Neural progenitor cell (in vitro differentiated cells): Measurements from ENCODE around the gene COL23A1. TPM values are rescaled to one million over a fixed set of nuclear protein-coding genes. Genes with fewer than 3 reads are reported as not detected.

Experiments used
- DNase-seq: peaks from one replicate; pipeline ENCODE4 v3.0.0-alpha.2; 2016; ENCODE audit warnings: low spot score
- H2AFZ ChIP-seq: fragments of 200-600 bp; sonication (generic); replicated peaks from 2 replicates; pipeline ENCODE4 v1.6.1; 2016; ENCODE audit warnings: antibody characterized with exemption
- H3F3A ChIP-seq: fragments of 200-600 bp; sonication (generic); 2 replicates; pipeline ENCODE4 v1.6.1; 2016; ENCODE audit warnings: antibody characterized with exemption, low read depth
- H3K27ac ChIP-seq: fragments of 200-600 bp; sonication (generic); 2 replicates; pipeline ENCODE4 v1.5.1; 2016; ENCODE audit warnings: mild to moderate bottlenecking
- H3K27me3 ChIP-seq: fragments of 200-600 bp; sonication (generic); 2 replicates; pipeline ENCODE4 v1.6.1; 2016; ENCODE audit warnings: mild to moderate bottlenecking, moderate library complexity
- H3K36me3 ChIP-seq: fragments of 200-600 bp; sonication (generic); 2 replicates; pipeline ENCODE4 v1.5.1; 2016
- H3K4me1 ChIP-seq: fragments of 200-600 bp; sonication (generic); 2 replicates; pipeline ENCODE4 v1.6.1; 2016; ENCODE audit warnings: mixed run types
- H3K4me2 ChIP-seq: fragments of 200-600 bp; sonication (generic); 2 replicates; pipeline ENCODE4 v1.6.1; 2016
- H3K4me3 ChIP-seq: fragments of 200-600 bp; sonication (generic); 2 replicates; pipeline ENCODE4 v1.5.1; 2016
- H3K79me2 ChIP-seq: fragments of 200-600 bp; sonication (generic); 2 replicates; pipeline ENCODE4 v1.6.1; 2016; ENCODE audit warnings: low read depth
- H3K9ac ChIP-seq: fragments of 200-600 bp; sonication (generic); 2 replicates; pipeline ENCODE4 v1.6.1; 2016
- H3K9me3 ChIP-seq: fragments of 200-600 bp; sonication (generic); 2 replicates; pipeline ENCODE4 v1.5.1; 2016; ENCODE audit warnings: low read depth
- H4K20me1 ChIP-seq: fragments of 200-600 bp; sonication (generic); 2 replicates; pipeline ENCODE4 v1.6.1; 2016; ENCODE audit warnings: low read depth
- H3K27ac Mint-ChIP-seq: 3 replicates; pipeline ENCODE4 v1.8.0; 2021; ENCODE audit warnings: mixed read lengths
- H3K27me3 Mint-ChIP-seq: 2 replicates; pipeline ENCODE4 v1.8.0; 2022; ENCODE audit warnings: low read depth, mild to moderate bottlenecking, inconsistent platforms, moderate library complexity, mixed read lengths; ENCODE audit not compliant: insufficient read depth
- H3K36me3 Mint-ChIP-seq: 3 replicates; pipeline ENCODE4 v1.8.0; 2021; ENCODE audit warnings: mixed read lengths
- H3K4me1 Mint-ChIP-seq: 3 replicates; pipeline ENCODE4 v1.8.0; 2021; ENCODE audit warnings: mixed read lengths
- H3K4me3 Mint-ChIP-seq: 3 replicates; pipeline ENCODE4 v1.8.0; 2021; ENCODE audit warnings: mild to moderate bottlenecking, moderate library complexity, mixed read lengths
- H3K9me3 Mint-ChIP-seq: 3 replicates; pipeline ENCODE4 v1.8.0; 2020; ENCODE audit warnings: mixed read lengths
- EZH2 ChIP-seq: fragments of 200-600 bp; sonication (generic); IDR thresholded peaks from 2 replicates; pipeline ENCODE4 v1.6.1; 2017; ENCODE audit warnings: antibody characterized with exemption, mild to moderate bottlenecking, moderate library complexity
- EZH2phosphoT487 ChIP-seq: fragments of 200-600 bp; sonication (generic); IDR thresholded peaks from 2 replicates; pipeline ENCODE4 v1.6.1; 2017; ENCODE audit warnings: antibody characterized with exemption
- total RNA-seq: library from RNA; depleted of rRNA; stranded (reverse); fragments of >200 nt; gene quantifications from 2 replicates; pipeline ENCODE4 v1.2.3, GENCODE V29; 2015; ENCODE audit warnings: low replicate concordance
- TF ChIP-seq, protein P1 (sequence below): fragments of 200-600 bp; sonication (generic); IDR thresholded peaks from 2 replicates; pipeline ENCODE4 v1.5.1; 2017; ENCODE audit warnings: antibody characterized with exemption, mild to moderate bottlenecking

The COL23A1 gene
- total RNA-seq, 1 donor from 2014 or later: not detected

GRCh38 chr5:178376921-178377582 is 213.1 kb downstream of the COL23A1 start:
- H3K36me3 Mint-ChIP-seq: no peaks in the 10 kb centered on the region
- H3K4me1 Mint-ChIP-seq: peaks cover 32% of the 10 kb centered on the region
- no peak for DNase-seq
- H3K79me2 ChIP-seq: no peaks in the 10 kb centered on the region
- no peak overlapping the region for H3K9ac ChIP-seq
- no peak overlapping the region for H3K4me2 ChIP-seq
- peak overlapping the region; percentile 63 for H3K27ac Mint-ChIP-seq
- H4K20me1 ChIP-seq: no peaks in the 10 kb centered on the region
- peaks cover 10% of the 10 kb centered on the region for H3K27me3 Mint-ChIP-seq
- H3F3A ChIP-seq: no peaks in the 10 kb centered on the region
- peak overlapping the region; percentile 35 for H3K4me3 Mint-ChIP-seq
- no peaks in the 10 kb centered on the region for H3K4me1 ChIP-seq
- H3K27ac ChIP-seq: no peak overlapping the region
- H3K4me3 ChIP-seq: no peak overlapping the region
- TF ChIP-seq, protein P1, sequence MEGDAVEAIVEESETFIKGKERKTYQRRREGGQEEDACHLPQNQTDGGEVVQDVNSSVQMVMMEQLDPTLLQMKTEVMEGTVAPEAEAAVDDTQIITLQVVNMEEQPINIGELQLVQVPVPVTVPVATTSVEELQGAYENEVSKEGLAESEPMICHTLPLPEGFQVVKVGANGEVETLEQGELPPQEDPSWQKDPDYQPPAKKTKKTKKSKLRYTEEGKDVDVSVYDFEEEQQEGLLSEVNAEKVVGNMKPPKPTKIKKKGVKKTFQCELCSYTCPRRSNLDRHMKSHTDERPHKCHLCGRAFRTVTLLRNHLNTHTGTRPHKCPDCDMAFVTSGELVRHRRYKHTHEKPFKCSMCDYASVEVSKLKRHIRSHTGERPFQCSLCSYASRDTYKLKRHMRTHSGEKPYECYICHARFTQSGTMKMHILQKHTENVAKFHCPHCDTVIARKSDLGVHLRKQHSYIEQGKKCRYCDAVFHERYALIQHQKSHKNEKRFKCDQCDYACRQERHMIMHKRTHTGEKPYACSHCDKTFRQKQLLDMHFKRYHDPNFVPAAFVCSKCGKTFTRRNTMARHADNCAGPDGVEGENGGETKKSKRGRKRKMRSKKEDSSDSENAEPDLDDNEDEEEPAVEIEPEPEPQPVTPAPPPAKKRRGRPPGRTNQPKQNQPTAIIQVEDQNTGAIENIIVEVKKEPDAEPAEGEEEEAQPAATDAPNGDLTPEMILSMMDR: no peak
- no peak for TF ChIP-seq EZH2
- no peak for TF ChIP-seq EZH2phosphoT487
- no peaks in the 10 kb centered on the region for H3K36me3 ChIP-seq
- no peaks in the 10 kb centered on the region for H3K9me3 ChIP-seq
- no peak overlapping the region for H2AFZ ChIP-seq
- H3K9me3 Mint-ChIP-seq: no peaks in the 10 kb centered on the region
- H3K27me3 ChIP-seq: no peaks in the 10 kb centered on the region

DNA sequence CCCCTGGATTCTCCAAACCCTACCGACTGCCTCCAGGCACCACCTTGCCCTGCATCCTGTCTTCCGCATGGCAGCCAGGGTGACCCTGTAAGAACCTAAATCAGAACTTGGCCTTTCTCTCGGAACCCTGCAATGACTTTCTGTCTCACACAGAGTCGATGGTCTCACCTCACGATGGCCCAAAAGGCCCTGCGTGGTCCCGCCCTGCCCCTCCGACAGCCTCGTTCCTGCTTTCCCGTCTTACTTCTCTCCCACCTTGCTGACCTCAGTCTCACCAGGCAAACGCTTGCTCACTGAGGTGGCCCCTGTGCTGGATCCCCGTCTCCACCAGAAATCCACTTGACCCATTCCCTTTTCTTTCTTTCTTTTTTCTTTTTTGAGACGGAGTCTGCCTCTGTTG is 214.8 kb downstream of the COL23A1 start:
- no peak overlapping the region for H3K4me3 ChIP-seq
- DNase-seq: no peak
- Mint-ChIP-seq H3K27ac (no peak overlapping the region), H3K4me1 (peaks cover 33% of the 10 kb centered on the region), H3K27me3 (peaks cover 12% of the 10 kb centered on the region), H3K36me3 (peaks cover under 1% of the 10 kb centered on the region), H3K4me3 (no peak overlapping the region), H3K9me3 (peaks cover 3% of the 10 kb centered on the region)
- TF ChIP-seq EZH2 (no peak), EZH2phosphoT487 (no peak)
- TF ChIP-seq, protein P1: no peak
- no peak overlapping the region for H2AFZ ChIP-seq
- H3K36me3 ChIP-seq: no peaks in the 10 kb centered on the region
- H3F3A ChIP-seq: no peaks in the 10 kb centered on the region
- no peaks in the 10 kb centered on the region for H3K9me3 ChIP-seq
- H3K9ac ChIP-seq: no peak overlapping the region
- H4K20me1 ChIP-seq: no peaks in the 10 kb centered on the region
- no peaks in the 10 kb centered on the region for H3K27me3 ChIP-seq
- no peak overlapping the region for H3K4me2 ChIP-seq
- no peaks in the 10 kb centered on the region for H3K79me2 ChIP-seq
- H3K4me1 ChIP-seq: no peaks in the 10 kb centered on the region
- no peak overlapping the region for H3K27ac ChIP-seq

DNA sequence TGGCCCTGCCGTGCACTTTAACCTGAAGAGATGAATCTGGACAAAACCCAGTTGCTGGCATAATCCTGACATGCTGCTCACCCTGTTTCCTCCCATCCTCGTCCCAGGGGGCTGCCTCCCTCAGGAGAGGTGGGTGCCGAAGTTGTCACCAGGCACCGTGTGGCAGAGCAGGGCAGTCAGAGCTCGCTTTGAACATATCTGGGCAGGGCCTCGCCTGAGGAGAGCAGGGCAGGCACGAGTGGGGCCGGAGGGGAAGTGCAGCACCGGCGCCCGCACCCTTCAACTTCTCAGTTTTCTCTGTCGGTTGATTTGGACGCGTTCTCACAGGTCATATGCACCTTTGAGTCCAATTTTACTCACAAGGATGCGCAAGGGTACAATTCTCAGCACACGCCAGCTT is 216.5 kb downstream of the COL23A1 start:
- H3K27me3 Mint-ChIP-seq: peaks cover 14% of the 10 kb centered on the region
- no peak overlapping the region for H3K4me2 ChIP-seq
- no peak overlapping the region for H3K27ac Mint-ChIP-seq
- H3K36me3 Mint-ChIP-seq: peaks cover 9% of the 10 kb centered on the region
- peaks cover 33% of the 10 kb centered on the region for H3K4me1 Mint-ChIP-seq
- DNase-seq: no peak
- H4K20me1 ChIP-seq: no peaks in the 10 kb centered on the region
- H3K9me3 ChIP-seq: no peaks in the 10 kb centered on the region
- H2AFZ ChIP-seq: no peak overlapping the region
- no peak for TF ChIP-seq EZH2phosphoT487
- TF ChIP-seq EZH2: no peak
- TF ChIP-seq, protein P1: no peak
- no peaks in the 10 kb centered on the region for H3K4me1 ChIP-seq
- H3K9ac ChIP-seq: no peak overlapping the region
- H3K4me3 Mint-ChIP-seq: no peak overlapping the region
- H3K36me3 ChIP-seq: no peaks in the 10 kb centered on the region
- no peaks in the 10 kb centered on the region for H3K27me3 ChIP-seq
- H3K27ac ChIP-seq: no peak overlapping the region
- H3K4me3 ChIP-seq: no peak overlapping the region
- H3F3A ChIP-seq: no peaks in the 10 kb centered on the region
- H3K9me3 Mint-ChIP-seq: peaks cover 15% of the 10 kb centered on the region
- no peaks in the 10 kb centered on the region for H3K79me2 ChIP-seq
